DMS114 treated with DMSO at 0.1 percent for 48 hours (cell line): ENCODE results near the gene POLR1E.
"Not testable (repeated sequence)": the region's sequence is repeated elsewhere in the genome, so short reads cannot be mapped to it uniquely, and the experiment has no call there.

Source experiments
- DNase-seq: peaks from one replicate; lab custom pipeline; 2025; ENCODE audit not compliant: unreplicated experiment; lab: John Stamatoyannopoulos, UW

The POLR1E gene

DNA sequence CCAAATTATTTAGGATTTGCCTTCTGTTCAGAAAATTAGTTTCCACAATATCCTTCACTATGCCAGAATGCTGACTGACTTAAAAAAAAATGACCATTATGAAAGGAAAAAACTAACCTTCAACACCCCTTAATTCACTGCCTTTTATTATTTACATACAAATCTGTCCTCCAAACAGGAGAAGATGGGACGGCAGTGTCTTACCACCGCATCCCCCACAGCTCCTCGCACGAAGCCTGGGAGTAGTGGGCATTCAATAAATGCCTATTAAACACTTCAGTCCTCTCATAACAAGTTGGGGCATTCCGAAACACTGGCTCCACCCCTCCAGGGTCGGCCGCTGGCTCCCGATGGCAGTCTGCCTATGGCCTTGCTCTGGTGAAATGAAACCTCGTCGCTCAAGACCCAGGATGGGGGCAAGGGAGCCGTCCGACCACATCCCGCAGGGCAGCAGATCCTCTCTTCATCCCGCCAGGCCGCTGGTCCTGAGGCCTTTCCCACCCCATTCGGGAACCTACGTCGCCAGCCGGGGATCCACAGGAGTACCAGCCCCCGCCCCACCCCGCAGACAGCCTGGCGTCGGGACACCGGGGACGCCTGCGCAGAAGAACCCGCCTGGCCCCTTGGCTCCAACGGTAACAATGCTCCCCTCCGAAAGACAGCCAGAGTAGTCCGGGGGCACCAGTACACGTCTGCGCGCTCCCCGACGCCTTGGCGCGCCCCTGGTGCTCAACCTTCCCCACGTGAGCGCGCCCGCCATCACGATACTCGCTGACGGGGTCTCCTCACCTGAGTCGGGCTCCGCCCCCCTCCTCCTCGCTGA, 21.1 kb upstream of the POLR1E start:
- no peak for DNase-seq

DNA sequence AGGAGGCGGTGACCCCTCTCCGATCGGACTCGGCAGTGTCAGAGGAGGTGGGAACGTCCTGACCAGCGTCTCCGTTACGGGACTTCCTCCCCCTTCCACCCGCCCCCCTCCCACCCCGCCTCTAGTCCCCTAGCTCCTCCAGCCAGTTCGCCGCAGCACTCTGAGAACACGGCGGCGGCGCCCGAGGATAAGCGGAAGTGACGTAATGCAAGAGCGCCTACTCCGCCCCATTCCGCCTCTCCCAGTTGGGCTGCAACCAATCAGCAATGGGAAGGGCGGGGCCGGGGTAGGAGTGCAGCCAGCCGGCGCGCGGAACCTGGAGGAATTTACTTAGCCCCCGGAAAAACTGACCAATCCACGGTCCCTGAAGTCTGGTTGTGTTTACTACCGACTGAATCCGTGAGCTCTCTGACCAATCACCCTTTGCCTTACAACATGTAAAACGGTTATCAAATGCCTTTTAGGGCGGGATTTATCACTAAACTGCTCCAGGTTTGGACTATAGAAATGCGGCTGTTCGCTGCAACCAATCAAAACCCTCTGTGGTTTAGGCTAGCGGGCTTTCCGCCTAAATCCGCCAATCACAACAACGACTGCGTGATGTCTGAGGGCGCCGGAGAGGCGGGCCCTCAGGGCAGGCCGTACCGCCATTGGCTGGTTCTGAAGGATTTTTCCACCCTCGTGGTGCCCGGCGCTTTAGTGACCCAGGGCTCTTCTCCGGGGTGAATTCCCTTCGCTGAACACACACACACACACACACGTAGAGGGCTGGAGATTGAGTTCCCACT, 20.3 kb upstream of the POLR1E start, which contains the start of gene ZBTB5:
ZBTB5 (minus strand) TSS at position 202 of the 788 bp plus-strand sequence. CDS start 22,899 bp downstream, outside the sequence.
- peak; percentile 99 for DNase-seq

DNA sequence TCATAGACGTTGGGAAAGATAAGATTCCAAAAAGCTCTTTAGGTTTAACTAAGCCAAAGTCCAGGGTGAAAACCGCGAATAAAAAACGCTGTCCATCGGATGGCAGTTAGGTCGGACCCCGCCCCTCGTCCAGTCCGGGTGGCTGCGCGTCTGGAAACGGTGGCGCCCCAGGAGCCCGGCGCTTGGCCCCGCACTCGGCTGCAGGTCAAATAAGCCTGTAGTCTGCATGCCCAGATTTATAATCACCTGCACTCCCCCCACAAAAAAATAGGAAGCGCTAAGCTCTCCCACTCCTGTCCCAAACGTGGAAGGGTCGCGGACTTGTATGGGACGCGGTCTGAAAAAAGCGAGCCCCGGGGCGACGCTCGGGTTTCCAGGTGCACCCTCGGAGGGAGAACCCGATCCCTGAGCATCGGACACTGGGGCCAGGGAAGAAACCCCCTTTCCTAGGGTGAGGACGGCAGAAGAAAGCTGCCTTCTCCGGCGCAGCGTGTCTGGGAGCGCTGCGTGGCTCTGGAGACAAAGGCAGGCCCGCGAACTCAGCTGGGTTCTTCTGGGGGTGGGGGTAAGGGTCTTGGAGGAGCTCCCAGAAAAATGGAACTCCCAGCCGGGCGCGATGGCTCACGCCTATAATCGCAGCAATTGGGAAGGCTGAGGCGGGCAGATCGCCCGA, 19.6 kb upstream of the POLR1E start:
- DNase-seq: peak; percentile 61

DNA sequence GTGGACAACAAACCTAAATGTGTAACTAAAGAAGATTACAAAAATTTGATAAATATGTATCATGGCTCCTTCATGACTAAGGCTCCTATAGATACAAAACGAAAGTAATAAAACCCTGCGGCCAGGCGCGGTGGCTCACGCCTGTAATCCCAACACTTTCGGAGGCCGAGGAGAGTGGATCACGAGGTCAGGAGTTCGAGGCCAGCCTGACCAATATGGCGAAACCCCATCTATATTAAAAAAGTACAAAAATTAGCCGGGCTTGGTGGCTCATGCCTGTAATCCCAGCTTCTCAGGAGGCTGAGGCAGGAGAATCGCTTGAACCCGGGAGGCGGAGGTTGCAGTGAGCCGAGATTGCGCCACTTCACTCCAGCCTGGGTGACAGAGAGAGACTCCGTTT, 18.2 kb upstream of the POLR1E start:
- not testable (repeated sequence) for DNase-seq

DNA sequence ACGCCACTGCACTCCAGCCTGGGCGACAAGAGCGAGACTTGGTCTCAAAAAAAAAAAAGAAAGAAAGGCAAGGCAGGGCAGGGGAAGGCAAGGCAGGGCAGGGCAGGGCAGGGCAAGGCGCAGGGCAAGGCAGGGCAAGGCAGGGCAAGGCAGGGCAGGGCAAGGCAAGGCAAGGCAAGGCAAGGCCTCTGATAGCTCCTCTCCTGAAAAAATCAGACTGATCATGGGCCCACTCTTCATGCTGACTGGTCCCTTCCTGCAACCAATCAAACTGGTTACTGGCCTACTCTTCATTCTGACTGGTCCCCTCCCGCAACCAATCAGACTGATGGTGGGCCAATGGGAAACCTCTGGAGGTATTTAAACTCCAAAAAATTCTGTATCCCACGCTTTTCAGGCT, 17.1 kb upstream of the POLR1E start:
- DNase-seq: no peak

DNA sequence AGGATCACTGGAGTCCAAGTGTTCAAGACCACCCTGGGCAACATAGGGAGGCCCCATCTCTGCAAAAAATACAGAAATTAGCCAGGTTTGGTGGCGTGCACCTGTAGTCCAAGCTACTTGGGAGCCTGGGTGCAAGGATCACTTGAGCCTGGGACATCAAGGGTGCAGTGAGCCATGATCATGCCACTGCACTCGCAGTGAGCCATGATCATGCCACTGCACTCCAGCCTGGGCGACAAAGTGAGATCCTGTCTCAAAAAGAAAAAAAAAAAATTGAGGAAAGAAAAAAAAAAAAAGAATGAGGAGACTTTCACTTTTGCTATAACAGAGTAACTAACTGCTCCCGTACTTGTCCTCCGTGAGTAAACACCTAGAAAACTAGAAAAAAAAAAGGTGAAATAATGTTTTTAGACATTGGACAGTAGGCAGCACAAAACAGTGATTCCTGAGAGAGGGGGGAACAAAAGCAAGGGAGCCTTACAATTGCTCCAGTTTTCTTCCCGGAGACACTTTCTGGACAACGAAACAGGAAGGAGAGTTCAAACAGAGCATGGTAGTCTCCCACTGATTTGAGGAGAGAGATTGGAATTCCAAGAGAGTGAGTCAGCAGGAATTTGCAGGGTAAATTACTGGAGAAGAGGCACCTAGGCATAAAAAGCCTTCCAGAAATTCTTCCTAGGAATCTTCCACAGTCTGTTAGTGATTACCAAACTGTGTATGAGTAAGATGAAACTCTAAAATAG, 13.6 kb upstream of the POLR1E start:
- peak; percentile 49 for DNase-seq

DNA sequence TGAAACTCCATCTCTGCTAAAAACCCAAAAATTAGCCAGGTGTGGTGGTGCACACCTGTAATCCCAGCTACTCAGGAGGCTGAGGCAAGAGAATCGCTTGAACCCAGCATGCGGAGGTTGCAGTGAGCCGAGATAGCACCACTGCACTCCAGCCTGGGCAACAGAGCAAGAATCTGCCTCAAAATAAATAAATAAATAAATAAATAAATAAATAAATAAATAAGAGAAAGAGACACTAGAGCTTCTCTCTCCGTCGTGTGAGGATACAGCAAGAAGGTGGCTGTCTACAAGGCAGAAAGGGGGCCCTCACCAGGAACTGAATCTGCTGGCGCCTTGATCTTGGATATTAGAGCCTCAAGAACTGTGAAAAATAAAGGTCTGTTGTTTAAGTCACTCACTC, 11.8 kb upstream of the POLR1E start:
- not testable (repeated sequence) for DNase-seq

DNA sequence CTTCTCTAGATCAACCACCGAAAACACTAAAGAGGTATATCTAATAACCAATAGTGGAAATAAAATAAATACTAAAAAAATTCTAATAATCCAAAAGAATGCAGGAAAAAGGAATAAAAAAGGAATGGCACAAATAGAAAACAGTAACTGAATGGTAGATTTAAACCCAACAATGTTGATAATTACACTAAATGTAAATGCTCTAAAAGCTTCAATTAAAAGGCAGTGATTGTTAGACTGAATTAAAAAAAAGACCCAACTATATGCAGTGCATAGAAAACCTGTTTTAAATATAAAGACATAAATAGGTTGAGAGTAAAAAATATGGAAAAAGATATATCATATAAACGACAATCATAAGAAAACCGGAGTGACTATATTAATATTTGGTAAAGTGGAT, 11.3 kb upstream of the POLR1E start:
- DNase-seq: no peak

DNA sequence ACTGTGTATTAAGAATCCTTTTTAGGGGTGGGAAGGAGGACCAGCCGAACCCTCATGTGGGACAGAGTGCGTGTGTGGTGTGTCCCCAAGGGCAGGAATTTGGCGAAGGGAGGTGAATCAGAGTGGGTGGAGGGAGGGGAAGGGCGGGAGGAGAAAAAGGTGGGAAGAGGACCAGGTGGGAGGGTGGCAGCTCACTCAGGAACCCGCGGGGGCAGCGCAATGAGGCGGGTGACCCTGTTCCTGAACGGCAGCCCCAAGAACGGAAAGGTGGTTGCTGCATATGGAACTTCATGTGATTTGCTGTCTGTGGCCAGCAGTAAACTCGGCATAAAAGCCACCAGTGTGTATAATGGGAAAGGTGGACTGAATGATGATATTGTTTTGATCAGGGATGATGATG, 8.8 kb upstream of the POLR1E start:
- DNase-seq: no peak

DNA sequence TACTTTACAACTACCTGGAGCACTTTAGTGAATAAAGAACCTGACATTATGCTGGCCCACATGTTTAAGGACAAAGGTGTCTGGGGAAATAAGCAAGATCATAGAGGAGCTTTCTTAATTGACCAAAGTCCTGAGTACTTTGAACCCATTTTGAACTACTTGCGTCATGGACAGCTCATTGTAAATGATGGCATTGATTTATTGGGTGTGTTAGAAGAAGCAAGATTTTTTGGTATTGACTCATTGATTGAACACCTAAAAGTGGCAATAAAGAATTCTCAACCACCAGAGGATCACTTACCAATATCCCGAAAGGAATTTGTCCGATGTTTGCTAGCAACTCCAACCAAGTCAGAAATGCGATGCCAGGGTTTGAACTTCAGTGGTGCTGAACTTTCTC, 8.3 kb upstream of the POLR1E start:
- DNase-seq: not testable (repeated sequence)

DNA sequence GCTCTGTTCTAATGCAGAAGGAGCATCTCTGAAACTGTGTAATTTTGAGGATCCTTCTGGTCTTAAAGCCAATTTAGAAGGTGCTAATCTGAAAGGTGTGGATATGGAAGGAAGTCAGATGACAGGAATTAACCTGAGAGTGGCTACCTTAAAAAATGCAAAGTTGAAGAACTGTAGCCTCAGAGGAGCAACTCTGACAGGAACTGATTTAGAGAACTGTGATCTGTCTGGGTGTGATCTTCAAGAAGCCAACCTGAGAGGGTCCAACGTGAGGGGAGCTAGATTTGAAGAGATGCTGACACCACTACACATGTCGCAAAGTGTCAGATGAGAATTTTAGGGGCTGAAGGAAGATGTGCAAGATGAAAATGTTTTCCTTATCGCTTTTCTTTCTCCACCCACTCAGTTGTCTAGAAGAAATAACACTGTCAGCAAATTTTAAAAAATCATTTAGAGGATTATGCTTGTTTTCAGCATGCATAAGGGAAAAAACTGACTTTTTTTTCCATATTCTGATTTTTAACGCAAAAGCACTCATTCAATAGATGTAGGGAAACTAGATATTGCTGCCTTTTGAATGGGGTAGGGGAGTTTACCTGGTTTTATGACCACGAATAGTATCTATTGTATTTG, 7.6 kb upstream of the POLR1E start:
- not testable (repeated sequence) for DNase-seq

DNA sequence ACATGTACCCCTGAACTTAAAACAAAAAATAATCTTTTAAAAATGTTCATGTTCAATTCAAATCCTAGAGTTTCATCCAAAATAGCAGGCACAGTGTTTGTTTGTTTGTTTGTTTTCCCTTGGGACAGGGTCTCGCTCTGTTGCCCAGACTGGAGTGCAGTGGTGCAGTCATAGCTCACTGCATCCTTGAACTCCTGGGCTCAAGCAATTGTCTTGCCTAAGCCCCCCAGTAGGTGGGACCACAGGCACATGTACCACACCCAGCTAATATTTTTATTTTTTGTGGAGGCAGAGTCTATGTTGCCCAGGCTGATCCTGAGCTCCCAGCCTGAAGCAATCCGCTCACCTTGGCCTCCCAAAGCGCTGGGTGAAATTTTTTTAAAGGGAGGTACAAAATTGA, 5.0 kb upstream of the POLR1E start:
- no peak for DNase-seq

DNA sequence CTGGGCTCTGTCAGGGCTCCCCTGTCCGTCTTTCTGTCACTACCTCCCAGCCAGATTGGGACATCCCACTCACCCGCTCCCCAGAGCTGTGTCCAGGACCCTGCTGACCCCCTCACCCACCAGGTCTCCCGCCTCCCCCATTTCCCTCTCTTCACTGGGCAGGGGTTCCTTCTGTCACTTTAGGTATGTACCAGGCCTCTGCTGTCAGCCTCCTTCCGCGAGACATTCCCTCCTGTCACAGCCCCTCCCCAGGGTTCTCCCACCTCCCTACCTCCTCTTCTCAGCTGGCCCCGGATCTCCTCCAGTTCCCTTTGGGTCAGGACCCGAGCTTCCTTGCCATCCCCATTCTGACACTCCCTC, 488 bp downstream of the POLR1E start:
- no peak for DNase-seq

DNA sequence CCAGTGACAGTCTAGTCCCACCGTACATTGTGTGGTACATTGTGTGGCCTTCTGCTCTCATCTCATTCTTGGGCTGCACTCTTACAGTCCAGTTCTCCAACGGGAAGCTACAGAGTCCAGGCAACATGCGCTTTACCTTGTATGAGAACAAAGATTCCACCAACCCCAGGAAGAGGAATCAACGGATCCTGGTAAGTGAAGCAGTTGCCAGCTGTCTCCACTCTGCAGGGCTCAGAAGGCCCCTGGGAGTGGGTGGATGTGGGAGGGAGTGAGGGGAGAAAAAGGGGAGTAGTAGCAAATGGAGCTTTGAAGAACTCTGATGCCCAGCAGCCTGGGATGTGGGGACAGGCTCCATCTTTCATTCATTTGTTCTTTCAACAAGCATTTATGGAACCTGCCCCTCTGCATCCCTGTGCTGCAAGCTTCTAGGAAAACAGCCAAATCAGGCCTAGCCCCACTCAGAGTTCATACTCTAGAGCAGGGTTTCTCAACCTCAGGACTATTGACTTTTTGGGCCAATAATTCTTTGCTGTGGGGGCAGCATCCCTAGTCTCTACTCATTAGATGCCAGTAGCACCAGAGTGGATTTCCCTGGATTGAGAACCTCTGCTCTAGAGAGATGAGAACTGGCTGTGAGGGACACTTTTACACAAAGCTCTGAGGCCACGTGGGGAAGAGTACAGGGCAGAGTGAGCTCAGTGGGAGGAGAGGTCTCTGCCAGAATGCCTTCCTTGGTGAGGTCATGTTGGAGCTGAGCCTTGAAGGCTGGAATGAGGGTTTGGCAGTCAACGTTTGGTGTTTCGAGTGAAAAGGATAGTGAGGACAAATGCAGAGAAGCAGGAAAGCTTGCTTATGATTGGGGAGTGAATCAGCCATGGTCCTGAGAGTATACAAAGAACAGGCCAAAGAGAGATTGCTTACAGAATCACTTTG, 1.1 kb downstream of the POLR1E start:
- DNase-seq: no peak

DNA sequence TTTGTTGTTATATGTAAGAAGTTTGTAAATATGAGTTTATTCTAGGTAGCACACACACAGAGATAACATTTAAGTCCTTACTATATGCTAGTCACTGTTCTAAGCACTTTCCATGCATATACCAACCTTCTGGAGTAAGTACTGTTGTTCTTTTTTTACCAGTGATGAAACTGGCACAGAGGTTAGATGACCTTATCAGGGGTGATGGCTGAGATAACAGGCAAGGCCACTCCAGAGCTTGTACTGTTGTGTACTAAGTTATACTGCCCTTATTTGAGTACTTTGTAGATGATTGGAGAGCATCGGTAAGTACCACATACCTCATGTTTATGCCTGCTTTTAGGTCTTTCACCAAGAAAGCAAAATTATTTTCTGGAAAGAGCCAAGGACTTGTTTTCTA, 6.2 kb downstream of the POLR1E start:
- DNase-seq: no peak

DNA sequence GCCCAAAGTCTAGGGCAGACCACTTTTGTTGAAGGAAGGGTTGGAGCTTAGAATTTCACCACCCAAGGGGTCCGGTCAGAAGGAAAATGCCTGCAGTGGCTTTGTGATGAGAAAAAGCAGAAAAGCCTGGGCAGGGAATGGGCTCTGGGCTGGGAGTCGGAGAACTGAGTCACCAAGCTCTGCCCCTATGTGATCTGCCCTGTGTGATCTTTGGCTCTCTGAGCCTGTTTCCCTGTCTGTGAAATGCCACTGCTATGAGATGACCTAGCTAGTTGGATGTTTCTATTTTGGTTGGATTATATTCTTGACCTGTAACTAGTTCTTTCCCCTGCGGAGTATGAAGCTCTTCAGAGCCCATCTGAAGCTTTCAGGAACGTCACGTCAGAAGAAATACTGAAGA, 9.8 kb downstream of the POLR1E start:
- no peak for DNase-seq

DNA sequence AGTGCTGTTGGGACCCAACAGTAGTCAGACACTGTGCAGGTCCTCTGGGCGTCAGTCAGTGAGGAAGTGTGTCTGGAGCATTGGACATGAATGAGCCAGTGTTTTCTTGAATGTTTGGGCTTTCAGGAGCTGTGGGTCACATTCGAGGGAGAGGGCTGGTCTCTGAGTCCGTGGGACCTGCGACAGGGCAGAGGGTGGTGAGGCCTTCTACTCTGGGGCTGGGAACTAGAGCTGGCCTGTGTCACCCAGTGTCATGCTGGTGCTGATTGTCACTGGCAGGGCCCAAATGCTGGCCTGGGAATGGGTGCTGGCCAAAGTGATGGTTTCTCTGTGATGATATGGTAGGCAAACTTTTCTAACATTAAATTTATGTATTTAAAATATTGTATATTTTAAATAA, 10.3 kb downstream of the POLR1E start:
- no peak for DNase-seq

DNA sequence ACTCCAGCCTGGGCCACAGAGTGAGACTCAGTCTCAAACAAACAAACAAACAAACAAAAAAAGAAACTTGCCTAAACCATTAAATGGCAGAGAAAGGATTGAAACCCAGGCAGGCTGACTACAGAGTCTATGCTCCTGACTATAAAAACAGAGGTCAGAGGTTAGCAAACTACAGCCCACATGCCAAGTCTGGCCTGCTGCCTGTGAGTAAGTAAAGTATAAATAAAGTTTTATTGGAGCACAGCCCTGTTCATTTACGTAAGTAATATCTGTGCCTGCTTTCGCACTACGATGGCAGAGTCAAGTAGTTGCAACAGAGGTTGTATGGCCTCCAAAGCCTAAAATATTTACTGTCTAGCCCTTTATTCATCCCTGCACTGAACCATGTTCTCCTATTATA, 11.6 kb downstream of the POLR1E start:
- no peak for DNase-seq

DNA sequence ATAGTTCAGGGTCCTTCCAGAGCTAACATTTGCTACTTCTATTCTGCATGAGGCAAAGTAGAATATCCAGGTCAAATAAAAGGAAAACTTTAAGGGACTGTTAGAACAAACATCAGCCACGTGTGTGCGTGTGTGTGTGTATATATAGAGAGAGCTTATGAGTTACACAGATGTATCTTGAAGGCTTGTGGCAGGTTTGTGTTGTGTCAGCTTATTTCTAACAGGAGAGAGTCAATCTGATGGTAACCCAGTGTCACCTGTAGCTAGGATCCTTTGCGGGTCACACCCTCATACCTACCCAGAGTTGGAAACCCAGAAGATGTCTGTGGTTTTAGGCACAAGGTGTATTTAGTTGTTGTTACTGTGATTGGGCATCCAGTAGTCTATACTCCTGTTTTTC, 12.7 kb downstream of the POLR1E start:
- no peak for DNase-seq

DNA sequence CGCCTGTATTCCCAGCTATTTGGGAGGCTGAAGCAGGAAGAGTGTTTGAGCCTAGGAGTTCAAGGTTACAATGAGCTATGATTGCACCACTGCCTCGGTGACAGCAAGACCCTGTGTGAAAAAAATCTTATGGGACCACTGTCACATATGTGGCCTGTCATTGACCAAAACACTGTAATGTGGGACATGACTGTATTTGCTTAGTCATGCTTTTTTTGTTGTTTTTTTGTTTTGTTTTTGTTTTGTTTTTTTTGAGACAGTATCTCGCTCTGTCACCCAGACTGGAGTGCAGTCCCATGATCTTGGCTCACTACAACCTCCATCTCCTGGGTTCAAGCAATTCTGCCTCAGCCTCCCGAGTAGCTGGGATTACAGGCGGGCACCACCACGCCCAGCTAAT, 13.5 kb downstream of the POLR1E start:
- no peak for DNase-seq
